GM23338 (cell line): Measurements from ENCODE around the gene IRS1. TPM values are rescaled to one million over a fixed set of nuclear protein-coding genes. Genes with fewer than 3 reads are reported as not detected.

Experiments
- ATAC-seq: fragments of 200-7000 bp; cut with Tn5 transposase; 3 replicates; pipeline ENCODE4 v1.9.1; 2020
- DNase-seq: peaks from one replicate; pipeline ENCODE4 v3.0.0-alpha.2; 2015; ENCODE audit warnings: low spot score
- H2AFZ ChIP-seq: fragments of 200-600 bp; sonication (generic); 2 replicates; pipeline ENCODE4 v1.8.0; 2016; ENCODE audit warnings: antibody characterized with exemption, mild to moderate bottlenecking, moderate library complexity
- H3F3A ChIP-seq: fragments of 200-600 bp; sonication (generic); replicated peaks from 2 replicates; pipeline ENCODE4 v1.8.0; 2017; ENCODE audit warnings: antibody characterized with exemption, mixed run types, low read depth
- H3K27ac ChIP-seq: fragments of 200-600 bp; sonication (generic); 2 replicates; pipeline ENCODE4 v1.6.1; 2016; ENCODE audit warnings: low read depth
- H3K27me3 ChIP-seq: fragments of 200-600 bp; sonication (generic); 2 replicates; pipeline ENCODE4 v1.8.0; 2016; ENCODE audit warnings: mild to moderate bottlenecking, mixed run types, moderate library complexity; ENCODE audit not compliant: insufficient read depth
- H3K36me3 ChIP-seq: fragments of 200-600 bp; sonication (generic); 2 replicates; pipeline ENCODE4 v1.8.0; 2016; ENCODE audit warnings: mild to moderate bottlenecking; ENCODE audit not compliant: insufficient read depth
- H3K4me1 ChIP-seq: fragments of 200-600 bp; sonication (generic); 2 replicates; pipeline ENCODE4 v1.8.0; 2016; ENCODE audit warnings: mild to moderate bottlenecking, moderate library complexity; ENCODE audit not compliant: insufficient read depth
- H3K4me2 ChIP-seq: fragments of 200-600 bp; sonication (generic); 2 replicates; pipeline ENCODE4 v1.7.1; 2017; ENCODE audit warnings: mixed run types
- H3K4me3 ChIP-seq: fragments of 200-600 bp; sonication (generic); 2 replicates; pipeline ENCODE4 v1.6.1; 2016; ENCODE audit warnings: mixed run types
- H3K79me2 ChIP-seq: fragments of 200-600 bp; sonication (generic); replicated peaks from 2 replicates; pipeline ENCODE4 v1.8.0; 2017; ENCODE audit warnings: mild to moderate bottlenecking; ENCODE audit not compliant: insufficient read depth
- H3K9me2 ChIP-seq: fragments of 200-600 bp; sonication (generic); 2 replicates; pipeline ENCODE4 v1.8.0; 2017; ENCODE audit not compliant: insufficient read depth
- H4K20me1 ChIP-seq: fragments of 200-600 bp; sonication (generic); replicated peaks from 2 replicates; pipeline ENCODE4 v1.8.0; 2017; ENCODE audit warnings: mild to moderate bottlenecking; ENCODE audit not compliant: insufficient read depth
- H3K27ac Mint-ChIP-seq: 2 replicates; pipeline ENCODE4 v1.8.0; 2020; ENCODE audit warnings: inconsistent platforms, mild to moderate bottlenecking, moderate library complexity, mixed read lengths
- H3K27me3 Mint-ChIP-seq: 3 replicates; pipeline ENCODE4 v1.8.0; 2022; ENCODE audit warnings: low read depth, mild to moderate bottlenecking, moderate library complexity, mixed read lengths, inconsistent platforms; ENCODE audit not compliant: insufficient read depth, poor library complexity
- H3K36me3 Mint-ChIP-seq: 3 replicates; pipeline ENCODE4 v1.8.0; 2021; ENCODE audit warnings: low read depth, mild to moderate bottlenecking, inconsistent platforms, moderate library complexity, mixed read lengths
- H3K4me1 Mint-ChIP-seq: 3 replicates; pipeline ENCODE4 v1.8.0; 2020; ENCODE audit warnings: mild to moderate bottlenecking, inconsistent platforms, mixed read lengths
- H3K4me3 Mint-ChIP-seq: 3 replicates; pipeline ENCODE4 v1.8.0; 2021; ENCODE audit warnings: moderate library complexity, mild to moderate bottlenecking, inconsistent platforms, mixed read lengths
- H3K9me3 Mint-ChIP-seq: 3 replicates; pipeline ENCODE4 v1.8.0; 2020; ENCODE audit warnings: moderate library complexity, mild to moderate bottlenecking, inconsistent platforms, mixed read lengths
- CREB1 ChIP-seq: fragments of 250-450 bp; sonication (Bioruptor Pico); IDR thresholded peaks from 2 replicates; pipeline ENCODE4 v1.5.0; 2020; ENCODE audit warnings: low read depth, mild to moderate bottlenecking, moderate library complexity
- ZNF114 ChIP-seq: fragments of 250-450 bp; sonication (Bioruptor Pico); IDR thresholded peaks from 2 replicates; pipeline ENCODE4 v1.5.0; 2020; ENCODE audit warnings: mild to moderate bottlenecking, moderate library complexity
- polyA plus RNA-seq: library from polyadenylated mRNA; unstranded; fragments of >200 nt; fragmentation: Nextera tagmentation; extraction: Ambion mirVana; gene quantifications from 2 replicates; pipeline ENCODE4 v1.2.1, GENCODE V29; 2016
- total RNA-seq: library from RNA; depleted of rRNA; stranded (reverse); fragments of >200 nt; shearing (Covaris generic); gene quantifications from 2 replicates; pipeline ENCODE4 v1.2.3, GENCODE V29; 2014
- TF ChIP-seq, protein P1 (sequence below): IDR thresholded peaks from one replicate; pipeline ENCODE4 v1.6.1; 2018; ENCODE audit warnings: antibody characterized with exemption; ENCODE audit not compliant: unreplicated experiment
- TF ChIP-seq, protein P2 (sequence below): fragments of 250-450 bp; sonication (Bioruptor Pico); IDR thresholded peaks from 2 replicates; pipeline ENCODE4 v1.5.0; 2020; ENCODE audit warnings: mild to moderate bottlenecking, moderate library complexity

IRS1 gene
- total and polyA plus RNA-seq, 2 experiments from 2014 or later = 6.9 to 26.2 TPM

DNA sequence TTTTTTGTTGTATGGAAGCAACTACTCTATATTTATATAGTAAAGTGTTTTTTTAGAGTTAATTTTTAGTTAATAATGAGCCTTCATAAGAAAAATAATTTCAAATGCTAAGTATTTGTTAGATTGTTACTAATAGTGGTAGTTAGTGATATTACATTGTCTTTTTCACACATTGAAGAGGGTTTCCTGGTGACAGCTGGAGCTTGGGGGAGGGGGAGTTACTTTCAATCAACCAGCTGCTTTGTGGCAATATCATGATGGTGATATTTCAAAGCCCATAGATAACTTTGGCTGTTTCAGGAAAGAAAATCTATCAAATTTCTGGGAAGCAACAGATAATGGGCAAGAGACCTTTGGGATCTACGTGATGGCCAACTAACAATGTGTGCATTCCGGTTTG lies 40.3 kb upstream of the IRS1 start (continued):
- TF ChIP-seq, protein P1, sequence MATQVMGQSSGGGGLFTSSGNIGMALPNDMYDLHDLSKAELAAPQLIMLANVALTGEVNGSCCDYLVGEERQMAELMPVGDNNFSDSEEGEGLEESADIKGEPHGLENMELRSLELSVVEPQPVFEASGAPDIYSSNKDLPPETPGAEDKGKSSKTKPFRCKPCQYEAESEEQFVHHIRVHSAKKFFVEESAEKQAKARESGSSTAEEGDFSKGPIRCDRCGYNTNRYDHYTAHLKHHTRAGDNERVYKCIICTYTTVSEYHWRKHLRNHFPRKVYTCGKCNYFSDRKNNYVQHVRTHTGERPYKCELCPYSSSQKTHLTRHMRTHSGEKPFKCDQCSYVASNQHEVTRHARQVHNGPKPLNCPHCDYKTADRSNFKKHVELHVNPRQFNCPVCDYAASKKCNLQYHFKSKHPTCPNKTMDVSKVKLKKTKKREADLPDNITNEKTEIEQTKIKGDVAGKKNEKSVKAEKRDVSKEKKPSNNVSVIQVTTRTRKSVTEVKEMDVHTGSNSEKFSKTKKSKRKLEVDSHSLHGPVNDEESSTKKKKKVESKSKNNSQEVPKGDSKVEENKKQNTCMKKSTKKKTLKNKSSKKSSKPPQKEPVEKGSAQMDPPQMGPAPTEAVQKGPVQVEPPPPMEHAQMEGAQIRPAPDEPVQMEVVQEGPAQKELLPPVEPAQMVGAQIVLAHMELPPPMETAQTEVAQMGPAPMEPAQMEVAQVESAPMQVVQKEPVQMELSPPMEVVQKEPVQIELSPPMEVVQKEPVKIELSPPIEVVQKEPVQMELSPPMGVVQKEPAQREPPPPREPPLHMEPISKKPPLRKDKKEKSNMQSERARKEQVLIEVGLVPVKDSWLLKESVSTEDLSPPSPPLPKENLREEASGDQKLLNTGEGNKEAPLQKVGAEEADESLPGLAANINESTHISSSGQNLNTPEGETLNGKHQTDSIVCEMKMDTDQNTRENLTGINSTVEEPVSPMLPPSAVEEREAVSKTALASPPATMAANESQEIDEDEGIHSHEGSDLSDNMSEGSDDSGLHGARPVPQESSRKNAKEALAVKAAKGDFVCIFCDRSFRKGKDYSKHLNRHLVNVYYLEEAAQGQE = no peak
- TF ChIP-seq, protein P2, sequence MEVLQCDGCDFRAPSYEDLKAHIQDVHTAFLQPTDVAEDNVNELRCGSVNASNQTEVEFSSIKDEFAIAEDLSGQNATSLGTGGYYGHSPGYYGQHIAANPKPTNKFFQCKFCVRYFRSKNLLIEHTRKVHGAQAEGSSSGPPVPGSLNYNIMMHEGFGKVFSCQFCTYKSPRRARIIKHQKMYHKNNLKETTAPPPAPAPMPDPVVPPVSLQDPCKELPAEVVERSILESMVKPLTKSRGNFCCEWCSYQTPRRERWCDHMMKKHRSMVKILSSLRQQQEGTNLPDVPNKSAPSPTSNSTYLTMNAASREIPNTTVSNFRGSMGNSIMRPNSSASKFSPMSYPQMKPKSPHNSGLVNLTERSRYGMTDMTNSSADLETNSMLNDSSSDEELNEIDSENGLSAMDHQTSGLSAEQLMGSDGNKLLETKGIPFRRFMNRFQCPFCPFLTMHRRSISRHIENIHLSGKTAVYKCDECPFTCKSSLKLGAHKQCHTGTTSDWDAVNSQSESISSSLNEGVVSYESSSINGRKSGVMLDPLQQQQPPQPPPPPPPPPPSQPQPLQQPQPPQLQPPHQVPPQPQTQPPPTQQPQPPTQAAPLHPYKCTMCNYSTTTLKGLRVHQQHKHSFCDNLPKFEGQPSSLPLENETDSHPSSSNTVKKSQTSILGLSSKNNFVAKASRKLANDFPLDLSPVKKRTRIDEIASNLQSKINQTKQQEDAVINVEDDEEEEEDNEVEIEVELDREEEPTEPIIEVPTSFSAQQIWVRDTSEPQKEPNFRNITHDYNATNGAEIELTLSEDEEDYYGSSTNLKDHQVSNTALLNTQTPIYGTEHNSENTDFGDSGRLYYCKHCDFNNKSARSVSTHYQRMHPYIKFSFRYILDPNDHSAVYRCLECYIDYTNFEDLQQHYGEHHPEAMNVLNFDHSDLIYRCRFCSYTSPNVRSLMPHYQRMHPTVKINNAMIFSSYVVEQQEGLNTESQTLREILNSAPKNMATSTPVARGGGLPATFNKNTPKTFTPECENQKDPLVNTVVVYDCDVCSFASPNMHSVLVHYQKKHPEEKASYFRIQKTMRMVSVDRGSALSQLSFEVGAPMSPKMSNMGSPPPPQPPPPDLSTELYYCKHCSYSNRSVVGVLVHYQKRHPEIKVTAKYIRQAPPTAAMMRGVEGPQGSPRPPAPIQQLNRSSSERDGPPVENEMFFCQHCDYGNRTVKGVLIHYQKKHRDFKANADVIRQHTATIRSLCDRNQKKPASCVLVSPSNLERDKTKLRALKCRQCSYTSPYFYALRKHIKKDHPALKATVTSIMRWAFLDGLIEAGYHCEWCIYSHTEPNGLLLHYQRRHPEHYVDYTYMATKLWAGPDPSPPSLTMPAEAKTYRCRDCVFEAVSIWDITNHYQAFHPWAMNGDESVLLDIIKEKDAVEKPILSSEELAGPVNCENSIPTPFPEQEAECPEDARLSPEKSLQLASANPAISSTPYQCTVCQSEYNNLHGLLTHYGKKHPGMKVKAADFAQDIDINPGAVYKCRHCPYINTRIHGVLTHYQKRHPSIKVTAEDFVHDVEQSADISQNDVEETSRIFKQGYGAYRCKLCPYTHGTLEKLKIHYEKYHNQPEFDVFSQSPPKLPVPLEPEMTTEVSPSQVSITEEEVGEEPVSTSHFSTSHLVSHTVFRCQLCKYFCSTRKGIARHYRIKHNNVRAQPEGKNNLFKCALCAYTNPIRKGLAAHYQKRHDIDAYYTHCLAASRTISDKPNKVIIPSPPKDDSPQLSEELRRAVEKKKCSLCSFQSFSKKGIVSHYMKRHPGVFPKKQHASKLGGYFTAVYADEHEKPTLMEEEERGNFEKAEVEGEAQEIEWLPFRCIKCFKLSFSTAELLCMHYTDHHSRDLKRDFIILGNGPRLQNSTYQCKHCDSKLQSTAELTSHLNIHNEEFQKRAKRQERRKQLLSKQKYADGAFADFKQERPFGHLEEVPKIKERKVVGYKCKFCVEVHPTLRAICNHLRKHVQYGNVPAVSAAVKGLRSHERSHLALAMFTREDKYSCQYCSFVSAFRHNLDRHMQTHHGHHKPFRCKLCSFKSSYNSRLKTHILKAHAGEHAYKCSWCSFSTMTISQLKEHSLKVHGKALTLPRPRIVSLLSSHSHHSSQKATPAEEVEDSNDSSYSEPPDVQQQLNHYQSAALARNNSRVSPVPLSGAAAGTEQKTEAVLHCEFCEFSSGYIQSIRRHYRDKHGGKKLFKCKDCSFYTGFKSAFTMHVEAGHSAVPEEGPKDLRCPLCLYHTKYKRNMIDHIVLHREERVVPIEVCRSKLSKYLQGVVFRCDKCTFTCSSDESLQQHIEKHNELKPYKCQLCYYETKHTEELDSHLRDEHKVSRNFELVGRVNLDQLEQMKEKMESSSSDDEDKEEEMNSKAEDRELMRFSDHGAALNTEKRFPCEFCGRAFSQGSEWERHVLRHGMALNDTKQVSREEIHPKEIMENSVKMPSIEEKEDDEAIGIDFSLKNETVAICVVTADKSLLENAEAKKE (CRISPR knock-in tag) = no peak

DNA sequence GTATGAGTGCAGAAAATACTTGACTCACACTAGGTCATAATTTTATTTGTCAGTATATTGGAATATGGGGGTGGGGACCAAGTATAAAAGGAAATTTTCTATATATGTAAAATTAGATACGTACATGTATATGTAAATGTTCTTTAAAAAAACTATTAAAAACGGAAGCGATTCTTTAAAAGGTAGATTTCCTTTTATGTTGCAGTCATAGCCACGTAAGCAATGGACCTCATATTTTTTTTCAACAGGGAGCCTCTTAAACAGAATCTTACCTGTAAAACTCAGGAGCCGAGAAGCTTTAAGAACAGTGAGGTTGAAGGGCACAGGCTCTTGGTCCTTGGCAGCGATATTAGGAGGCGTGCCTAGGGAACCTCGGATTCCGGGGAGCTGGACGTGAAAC lies 39.5 kb upstream of the IRS1 start:
- Histone ChIP-seq H3K27ac (no peak overlapping the region), H3K4me3 (no peak overlapping the region), H3K36me3 (no peaks in the 10 kb centered on the region; the same call in 1 of the 2 replicates), H2AFZ (no peak overlapping the region), H3K9me2 (no peaks in the 10 kb centered on the region; the same call in 1 of the 2 replicates), H3F3A (peaks cover 10% of the 10 kb centered on the region; the same call in 1 of the 2 replicates), H4K20me1 (no peaks in the 10 kb centered on the region), H3K4me2 (no peak overlapping the region), H3K4me1 (peaks cover 16% of the 10 kb centered on the region), H3K79me2 (peaks cover 35% of the 10 kb centered on the region), H3K27me3 (peaks cover 9% of the 10 kb centered on the region; the same call in 1 of the 2 replicates)
- ATAC-seq (no peak), DNase-seq (no peak)
- no peak overlapping the region for H3K27ac Mint-ChIP-seq
- peaks cover 15% of the 10 kb centered on the region for H3K4me1 Mint-ChIP-seq
- H3K4me3 Mint-ChIP-seq = no peak overlapping the region
- H3K9me3 Mint-ChIP-seq = peaks cover 3% of the 10 kb centered on the region; the same call in 1 of the 3 replicates
- H3K27me3 Mint-ChIP-seq = peaks cover 7% of the 10 kb centered on the region
- H3K36me3 Mint-ChIP-seq = peaks cover 32% of the 10 kb centered on the region; the same call in 2 of the 3 replicates
- TF ChIP-seq ZNF114 (CRISPR knock-in tag) (no peak), CREB1 (CRISPR knock-in tag) (no peak)
- TF ChIP-seq, protein P2 (CRISPR knock-in tag) = no peak
